K562 (cell line): ENCODE data around the gene SIK3. TPM values are rescaled to one million over a fixed set of nuclear protein-coding genes. Genes with fewer than 3 reads are reported as not detected.

Experiments used
- ATAC-seq: fragments of 200-7000 bp; cut with Tn5 transposase; 3 replicates; pipeline ENCODE4 v1.9.1; 2020; ENCODE audit warnings: moderate library complexity
- BruUV-seq: library from RNA; stranded (reverse); fragments of 400-500 nt; replicated peaks from 2 replicates; lab custom pipeline; 2021; lab: Mats Ljungman, UMichigan
- CTCF ChIA-PET: fragments of 300-600 bp; formaldehyde crosslinking; extraction: SDS; loops from one replicate; lab custom pipeline; 2021; ENCODE audit warnings: low intra/inter-chr PET ratio; lab: Yijun Ruan, JAX
- POLR2A ChIA-PET: fragments of 300-600, 350-650 bp; sonication (Branson Sonifier 250); formaldehyde crosslinking; extraction: SDS; loops from one replicate; lab custom pipeline; 2021; ENCODE audit warnings: antibody characterized with exemption, inconsistent platforms; lab: Yijun Ruan, JAX
- DNase-seq, 4 experiments: peaks; one replicate each; pipeline versions ENCODE4 v3.0.0 to v3.0.0-alpha.2; 2011 to 2018; ENCODE audit warnings: low spot score in 3 of 4, mixed read lengths in 3 of 4; ENCODE audit errors: extremely low read depth in 1 of 4
- FAIRE-seq: peaks from 2 replicates; lab custom pipeline; 2011; peaks lifted over from hg19 to GRCh38; lab: Jason Lieb, UNC
- H2AFZ ChIP-seq: 2 replicates; pipeline ENCODE4 v1.6.0; 2011; ENCODE audit warnings: low read depth, low read length, control low read depth, inconsistent platforms
- H3K27ac ChIP-seq: fragments of 200-600 bp; 3 replicates; pipeline ENCODE4 v1.8.0; 2011; ENCODE audit warnings: low read depth, mild to moderate bottlenecking, control low read depth, inconsistent platforms, low read length, moderate library complexity, mixed read lengths; ENCODE audit errors: extremely low read depth
- H3K27me3 ChIP-seq, 2 experiments: fragments of 300-600 bp in 1 of 2; 2 replicates in 1 of 2; 3 replicates in 1 of 2; pipeline versions ENCODE4 v1.6.0 to v1.8.0; 2011; ENCODE audit warnings: inconsistent platforms in 2 of 2, low read length in 2 of 2, mild to moderate bottlenecking in 1 of 2, mixed read lengths in 1 of 2, moderate library complexity in 1 of 2; ENCODE audit not compliant: control insufficient read depth in 2 of 2, insufficient read depth in 2 of 2
- H3K36me3 ChIP-seq: fragments of 300-600 bp; 3 replicates; pipeline ENCODE4 v1.8.0; 2011; ENCODE audit warnings: mild to moderate bottlenecking, low read length, inconsistent platforms; ENCODE audit not compliant: control insufficient read depth, insufficient read depth
- H3K4me1 ChIP-seq, 2 experiments: fragments of 200-600 bp in 1 of 2; replicated peaks in 1 of 2; 2 replicates in 1 of 2; 3 replicates in 1 of 2; pipeline versions ENCODE4 v1.5.1 to v1.8.0; 2011; ENCODE audit warnings: inconsistent platforms in 2 of 2, low read length in 2 of 2, mild to moderate bottlenecking in 1 of 2, mixed read lengths in 1 of 2, moderate library complexity in 1 of 2; ENCODE audit not compliant: control insufficient read depth in 2 of 2, insufficient read depth in 2 of 2
- H3K4me2 ChIP-seq: 2 replicates; pipeline ENCODE4 v1.6.1; 2011; ENCODE audit warnings: low read length, control low read depth, inconsistent platforms, mixed read lengths; ENCODE audit not compliant: insufficient read depth
- H3K4me3 ChIP-seq: fragments of 200-600 bp; sonication (generic), shearing (Covaris generic); 2 replicates; pipeline ENCODE4 v1.5.1; 2016; ENCODE audit warnings: control low read depth, inconsistent platforms
- H3K79me2 ChIP-seq: fragments of 200-600 bp; 3 replicates; pipeline ENCODE4 v1.8.0; 2011; ENCODE audit warnings: low read length, inconsistent platforms; ENCODE audit not compliant: control insufficient read depth, insufficient read depth
- H3K9ac ChIP-seq, 2 experiments: 2 replicates each; pipeline versions ENCODE4 v1.6.0 to v1.6.1; 2011; ENCODE audit warnings: low read depth in 2 of 2, low read length in 2 of 2, control low read depth in 1 of 2, inconsistent platforms in 1 of 2, mild to moderate bottlenecking in 1 of 2, mixed read lengths in 1 of 2; ENCODE audit not compliant: insufficient read depth in 1 of 2
- H3K9me1 ChIP-seq: one replicate; pipeline ENCODE4 v1.6.0; 2011; ENCODE audit warnings: inconsistent platforms, mild to moderate bottlenecking, low read length, moderate library complexity; ENCODE audit not compliant: control insufficient read depth, insufficient read depth
- H3K9me3 ChIP-seq: replicated peaks from 2 replicates; pipeline ENCODE4 v1.5.1; 2011; ENCODE audit warnings: low read depth, low read length, inconsistent platforms; ENCODE audit not compliant: control insufficient read depth, insufficient read depth
- H4K20me1 ChIP-seq: replicated peaks from 2 replicates; pipeline ENCODE4 v1.6.1; 2011; ENCODE audit warnings: low read length, inconsistent platforms, mixed read lengths; ENCODE audit not compliant: control insufficient read depth, insufficient read depth
- CBX3 ChIP-seq, 2 experiments: IDR thresholded peaks; 1 replicate in 1 of 2; 2 replicates in 1 of 2; pipeline ENCODE4 v1.6.1; 2012; ENCODE audit warnings: inconsistent platforms in 2 of 2, low read length in 2 of 2, borderline replicate concordance in 1 of 2, control low read depth in 1 of 2
- NCOR1 ChIP-seq: fragments of 450-650 bp; IDR thresholded peaks from 2 replicates; pipeline ENCODE4 v1.6.1; 2016; ENCODE audit warnings: mild to moderate bottlenecking, moderate library complexity
- PBX2 ChIP-seq, 2 experiments: IDR thresholded peaks in 1 of 2; conservative IDR thresholded peaks in 1 of 2; 2 replicates each; pipeline ENCODE4 v1.6.1; 2016; ENCODE audit warnings: low read depth in 2 of 2, mild to moderate bottlenecking in 1 of 2, missing compliant biosample characterization in 1 of 2, missing genetic modification characterization in 1 of 2, moderate library complexity in 1 of 2
- SNIP1 ChIP-seq: fragments of 450-650 bp; IDR thresholded peaks from 2 replicates; pipeline ENCODE4 v1.7.1; 2017; ENCODE audit warnings: low read depth, mild to moderate bottlenecking
- ZNF174 ChIP-seq: fragments of 250-450 bp; sonication (Bioruptor Pico); IDR thresholded peaks from 2 replicates; pipeline ENCODE4 v1.4.0; 2020; ENCODE audit warnings: mild to moderate bottlenecking
- ZNF263 ChIP-seq: sonication (generic); formaldehyde crosslinking; IDR thresholded peaks from 2 replicates; pipeline ENCODE4 v1.8.0; 2022; ENCODE audit warnings: mild to moderate bottlenecking, missing genetic modification reagents, borderline replicate concordance
- ZNF282 ChIP-seq: sonication (generic); formaldehyde crosslinking; IDR thresholded peaks from 2 replicates; pipeline ENCODE4 v1.8.1; 2023; ENCODE audit warnings: missing genetic modification reagents
- ZNF668 ChIP-seq: fragments of 250-450 bp; sonication (Bioruptor Pico); IDR thresholded peaks from 2 replicates; pipeline ENCODE4 v1.8.0; 2022; ENCODE audit warnings: mild to moderate bottlenecking, inconsistent platforms
- WGBS: fragments of 100-300 bp; shearing (Covaris generic); methylation state at CpG from one replicate; pipeline ENCODE4 v1.1.6; 2016; ENCODE audit warnings: low coverage, mixed read lengths; ENCODE audit not compliant: insufficient coverage; ENCODE audit errors: missing lambda C conversion rate; 5-methylcytosine and 5-hydroxymethylcytosine counted together
- in situ Hi-C: fragments of 300-500 bp; cut with MboI; formaldehyde crosslinking; loops from 4 replicates; pipeline ENCODE4 v1.15.0; 2018; ENCODE audit warnings: inconsistent platforms, mixed read lengths
- intact Hi-C: fragments of 100-400 bp; cut with micrococcal nuclease; formaldehyde crosslinking; loops from 2 replicates; pipeline ENCODE4 v1.14.2; 2022
- polyA plus RNA-seq, 8 experiments: library from polyadenylated mRNA; depleted of rRNA in 4 of 8; stranded (reverse) in 5 of 8; unstranded in 3 of 8; fragments of >200 nt; fragmentation: Nextera tagmentation in 2 of 8; fragmentation: Illumina TruSeq in 1 of 8; extraction: Ambion mirVana in 2 of 8; extraction: Trizol in 1 of 8; gene quantifications; 2 replicates each; pipeline versions ENCODE4 v1.2.1 to v1.2.3, GENCODE V29; 2011 to 2014; ENCODE audit warnings: inconsistent platforms in 1 of 8, missing spikeins in 1 of 8
- total RNA-seq, 7 experiments: library from RNA; depleted of rRNA in 6 of 7; stranded (reverse); fragments of >200 nt in 6 of 7; fragmentation: Illumina TruSeq in 2 of 7; extraction: Trizol in 2 of 7; gene quantifications; 2 replicates each; pipeline versions ENCODE4 v1.2.1 to v1.2.3, GENCODE V29; 2011 to 2021; ENCODE audit warnings: low replicate concordance in 1 of 7

SIK3 gene
- total and polyA plus RNA-seq, 9 of the 15 experiments (the other 6 are each of a cell fraction or from before 2014, with no cell fraction given): 1.6 to 21.6 (median 8.0) TPM

GRCh38 chr11:116955548-116955947 is 142.7 kb downstream of the SIK3 start:
- no peak for FAIRE-seq

More at GRCh38 chr11:116955548-116955947, 142.7 kb downstream of the SIK3 start:
- intact Hi-C loops: no loop called here
- DNase-seq (no peak), ATAC-seq (no peak)
- Histone ChIP-seq H3K27ac (no peak overlapping the region), H3K4me3 (no peak overlapping the region), H3K9me3 (no peaks in the 10 kb centered on the region), H3K79me2 (peaks cover 3% of the 10 kb centered on the region; the same call in 1 of the 3 replicates), H3K4me1 (no peaks in the 10 kb centered on the region; a peak in 2 of 5 replicates), H3K4me2 (no peak overlapping the region), H3K36me3 (peaks cover 29% of the 10 kb centered on the region), H3K27me3 (no peaks in the 10 kb centered on the region)
- 96% methylated on average over 3 of the region's 3 CpGs for WGBS
- CTCF ChIA-PET: no interaction called here
- TF ChIP-seq ZNF282 (CRISPR knock-in tag): no peak
- TF ChIP-seq ZNF174 (CRISPR knock-in tag): no peak
- no peak for TF ChIP-seq ZNF668 (CRISPR knock-in tag)
- no peak for TF ChIP-seq CBX3 (IDR thresholded peaks at IDR 0.05; ENCODE audit: borderline replicate concordance in 1 of 2, low read length in 2 of 2)
- TF ChIP-seq PBX2 (CRISPR knock-in tag; IDR thresholded peaks at IDR 0.05; ENCODE audit: low read depth): no peak
- TF ChIP-seq PBX2 (tag; conservative IDR thresholded peaks at IDR 0.05; ENCODE audit: low read depth): no peak
- TF ChIP-seq NCOR1: no peak
- no peak for TF ChIP-seq SNIP1
- no peak for TF ChIP-seq ZNF263 (CRISPR knock-in tag)
- TF ChIP-seq, all 486 proteins: peak for 0
- Histone ChIP-seq H2AFZ (no peak overlapping the region), H3K9me1 (no peaks in the 10 kb centered on the region), H3K9ac (no peak overlapping the region), H4K20me1 (no peaks in the 10 kb centered on the region)
- POLR2A ChIA-PET: interaction anchor here (1.1 to 1.2 kb wide), 2 partner anchors 8 to 26 kb away, joined by 4 read pairs; no protein-coding TSS in a partner anchor
- in situ Hi-C loops: no loop called here
- no TSS peak for BruUV-seq
